ENCODE measurements around the gene ZNF862.

Gene ZNF862

DNA sequence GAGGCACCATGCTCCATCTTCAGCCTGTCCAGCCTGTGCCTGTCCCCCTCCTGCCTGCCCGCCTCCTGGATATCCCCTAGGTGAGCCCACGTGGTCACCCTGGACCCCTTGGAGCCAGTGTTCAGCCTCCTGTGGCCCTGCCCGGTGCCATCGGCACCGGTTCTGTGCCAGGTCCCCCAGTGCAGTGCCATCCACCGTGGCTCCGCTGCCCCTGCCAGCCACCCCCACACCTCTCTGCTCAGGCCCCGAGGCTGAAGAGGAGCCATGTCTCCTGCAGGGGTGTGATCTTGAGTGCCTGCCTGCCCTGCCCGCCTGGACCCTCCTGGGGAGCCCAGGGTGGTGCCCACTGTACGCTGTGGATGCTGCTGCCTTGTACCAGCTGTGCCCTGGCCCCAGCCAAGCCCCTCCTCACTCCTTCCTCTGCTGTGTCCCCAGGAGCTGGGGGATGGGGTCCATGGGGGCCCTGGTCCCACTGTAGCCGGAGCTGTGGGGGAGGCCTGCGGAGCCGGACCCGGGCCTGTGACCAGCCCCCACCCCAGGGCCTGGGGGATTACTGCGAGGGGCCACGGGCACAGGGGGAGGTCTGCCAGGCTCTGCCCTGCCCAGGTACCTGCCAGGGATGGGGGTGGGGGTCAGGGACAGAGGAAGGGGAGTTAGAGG is 26.2 kb upstream of the ZNF862 start:
- DNase-seq: no peak

DNA sequence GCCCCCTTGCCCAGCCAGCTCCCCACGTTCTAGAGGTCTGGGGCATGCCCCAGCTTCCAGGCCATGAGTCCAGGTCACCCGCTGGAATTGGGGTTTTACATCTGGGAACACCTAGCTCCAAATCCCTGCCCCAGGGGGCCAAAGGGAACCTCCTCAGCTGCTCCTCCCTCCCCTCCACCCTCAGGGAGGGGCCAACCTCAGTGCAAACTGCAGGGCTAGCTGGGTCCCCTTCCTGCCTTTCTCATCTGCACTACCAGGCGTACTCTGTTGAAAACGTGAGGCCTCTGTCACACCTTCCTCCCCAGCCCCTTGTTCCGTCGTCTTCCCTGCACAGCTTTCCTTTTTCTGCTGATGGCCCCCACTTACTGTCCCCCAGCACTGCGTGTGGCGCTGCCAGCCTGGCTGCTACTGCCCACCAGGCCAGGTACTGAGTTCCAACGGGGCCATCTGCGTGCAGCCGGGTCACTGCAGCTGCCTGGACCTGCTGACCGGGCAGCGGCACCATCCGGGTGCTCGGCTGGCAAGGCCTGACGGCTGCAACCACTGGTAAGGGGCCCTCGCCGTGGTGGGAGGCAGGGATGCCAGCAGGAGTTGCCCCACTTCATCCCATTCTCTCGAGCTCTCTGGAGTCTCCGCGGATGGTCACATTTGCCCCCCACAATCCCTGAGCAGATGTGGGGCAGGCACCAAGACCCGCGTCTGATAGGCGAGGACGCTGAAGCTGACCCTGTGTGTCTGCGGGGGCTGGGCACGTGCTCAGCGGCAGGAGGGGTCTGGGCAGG is 24.7 kb upstream of the ZNF862 start:
- no peak for DNase-seq

DNA sequence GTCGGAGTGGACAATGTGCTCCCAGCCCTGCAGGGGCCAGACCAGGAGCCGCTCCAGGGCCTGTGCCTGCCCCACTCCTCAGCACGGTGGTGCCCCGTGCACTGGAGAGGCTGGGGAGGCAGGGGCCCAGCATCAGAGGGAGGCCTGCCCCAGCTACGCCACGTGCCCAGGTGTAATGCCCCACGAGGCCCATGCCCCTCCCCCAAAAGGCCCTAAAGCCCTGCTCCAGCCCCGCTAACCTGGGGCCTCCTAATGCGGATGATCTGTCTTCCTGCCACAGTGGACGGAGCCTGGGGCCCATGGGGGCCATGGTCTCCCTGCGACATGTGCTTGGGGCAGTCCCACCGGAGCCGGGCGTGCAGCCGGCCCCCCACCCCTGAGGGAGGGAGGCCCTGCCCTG is 23.7 kb upstream of the ZNF862 start:
- no peak for DNase-seq

DNA sequence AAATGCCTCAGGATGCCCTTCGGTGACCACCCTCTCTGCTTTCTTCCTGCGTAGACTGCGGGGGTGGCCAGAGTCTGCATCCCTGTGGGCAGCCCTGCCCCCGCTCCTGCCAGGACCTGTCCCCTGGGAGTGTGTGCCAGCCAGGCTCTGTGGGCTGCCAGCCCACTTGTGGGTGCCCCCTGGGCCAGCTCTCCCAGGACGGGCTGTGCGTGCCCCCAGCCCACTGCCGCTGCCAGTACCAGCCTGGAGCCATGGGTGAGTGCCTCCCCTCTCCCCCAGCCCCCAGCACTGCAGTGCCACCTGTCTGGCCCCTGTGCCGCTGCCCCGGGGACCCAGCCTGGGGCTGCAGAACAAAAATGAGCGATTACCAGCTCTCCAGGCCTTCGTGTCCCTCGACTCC is 23.1 kb upstream of the ZNF862 start:
- DNase-seq: no peak

DNA sequence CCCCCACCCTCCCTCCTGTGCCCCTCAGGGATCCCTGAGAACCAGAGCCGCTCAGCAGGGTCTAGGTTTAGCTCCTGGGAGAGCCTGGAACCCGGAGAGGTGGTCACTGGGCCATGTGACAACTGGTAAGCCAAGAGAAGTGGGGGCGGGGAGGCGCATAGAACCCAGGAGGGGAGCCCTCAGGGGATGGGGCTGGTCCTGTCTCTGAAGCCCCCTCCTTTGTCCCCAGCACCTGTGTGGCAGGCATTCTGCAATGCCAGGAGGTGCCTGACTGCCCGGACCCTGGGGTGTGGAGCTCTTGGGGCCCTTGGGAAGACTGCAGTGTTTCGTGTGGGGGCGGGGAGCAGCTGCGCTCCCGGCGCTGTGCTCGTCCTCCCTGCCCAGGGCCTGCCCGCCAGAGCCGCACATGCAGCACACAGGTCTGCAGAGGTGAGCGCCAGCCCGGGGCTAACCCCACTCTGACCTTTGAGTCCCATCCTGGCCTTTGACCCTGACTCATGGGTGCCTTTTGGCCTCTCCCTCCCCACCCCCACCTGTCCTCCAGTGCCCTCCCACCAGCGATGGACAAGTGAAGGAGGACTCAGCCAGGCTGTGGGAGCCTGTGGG is 22.4 kb upstream of the ZNF862 start:
- DNase-seq: no peak

DNA sequence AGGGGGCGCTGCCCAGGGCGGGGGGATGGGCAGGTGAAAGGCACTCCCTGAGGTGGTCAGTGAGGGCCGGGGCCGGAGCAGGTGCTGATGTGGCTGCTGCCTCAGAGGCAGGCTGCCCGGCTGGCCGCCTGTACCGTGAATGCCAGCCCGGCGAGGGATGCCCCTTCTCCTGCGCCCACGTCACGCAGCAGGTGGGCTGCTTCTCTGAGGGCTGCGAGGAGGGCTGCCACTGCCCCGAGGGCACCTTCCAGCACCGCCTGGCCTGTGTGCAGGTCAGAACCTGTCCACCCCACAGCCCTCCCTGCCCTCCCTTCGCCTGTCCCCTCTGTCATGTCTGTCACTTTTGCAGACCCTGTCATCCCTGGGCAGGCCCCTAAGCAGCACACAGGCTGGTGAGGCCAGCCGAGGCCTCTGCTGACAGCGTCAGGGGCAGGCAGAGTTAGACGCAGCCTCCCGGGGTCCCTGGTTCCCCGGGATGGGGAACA is 21.9 kb upstream of the ZNF862 start:
- DNase-seq: no peak

DNA sequence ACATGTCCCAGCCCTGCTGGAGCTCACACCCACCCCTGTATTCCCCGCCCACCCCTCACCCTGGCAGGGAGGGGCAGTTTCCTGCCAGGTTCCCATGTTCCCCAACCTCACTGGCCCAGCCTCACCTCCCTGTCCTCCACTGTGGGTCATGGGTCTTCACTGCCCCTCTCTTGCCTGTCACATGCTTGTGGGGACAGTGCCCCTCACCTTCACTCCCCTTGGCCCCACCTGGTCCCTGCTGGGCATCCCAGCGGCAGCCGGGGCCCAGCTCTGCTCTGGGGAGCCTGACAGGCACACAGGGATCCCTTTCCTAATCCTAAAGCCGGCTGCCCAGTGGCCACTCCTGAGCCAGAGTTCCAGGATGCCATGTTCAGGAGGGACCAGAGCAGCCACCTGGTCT is 21.4 kb upstream of the ZNF862 start:
- no peak for DNase-seq

DNA sequence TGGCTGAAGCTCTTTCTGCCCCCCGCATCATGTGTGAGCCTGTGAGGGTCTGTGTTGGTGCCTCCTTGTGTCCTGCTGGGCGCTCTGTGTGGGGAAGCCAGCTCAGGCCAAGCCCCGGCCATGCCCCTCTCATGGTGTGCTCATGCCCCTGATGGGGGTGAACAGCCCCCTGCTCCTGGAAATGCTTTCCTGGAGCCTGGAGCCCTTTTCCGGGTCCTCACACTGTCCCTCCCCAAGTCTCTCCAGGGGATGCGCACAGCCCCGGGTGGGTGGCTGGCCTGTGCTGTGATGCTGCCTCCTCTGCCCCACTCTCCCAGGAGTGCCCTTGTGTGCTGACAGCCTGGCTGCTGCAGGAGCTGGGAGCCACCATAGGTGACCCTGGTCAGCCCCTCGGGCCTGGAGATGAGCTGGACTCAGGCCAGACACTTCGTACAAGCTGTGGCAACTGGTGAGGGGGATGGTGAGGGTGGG is 20.8 kb upstream of the ZNF862 start:
- DNase-seq: no peak

DNA sequence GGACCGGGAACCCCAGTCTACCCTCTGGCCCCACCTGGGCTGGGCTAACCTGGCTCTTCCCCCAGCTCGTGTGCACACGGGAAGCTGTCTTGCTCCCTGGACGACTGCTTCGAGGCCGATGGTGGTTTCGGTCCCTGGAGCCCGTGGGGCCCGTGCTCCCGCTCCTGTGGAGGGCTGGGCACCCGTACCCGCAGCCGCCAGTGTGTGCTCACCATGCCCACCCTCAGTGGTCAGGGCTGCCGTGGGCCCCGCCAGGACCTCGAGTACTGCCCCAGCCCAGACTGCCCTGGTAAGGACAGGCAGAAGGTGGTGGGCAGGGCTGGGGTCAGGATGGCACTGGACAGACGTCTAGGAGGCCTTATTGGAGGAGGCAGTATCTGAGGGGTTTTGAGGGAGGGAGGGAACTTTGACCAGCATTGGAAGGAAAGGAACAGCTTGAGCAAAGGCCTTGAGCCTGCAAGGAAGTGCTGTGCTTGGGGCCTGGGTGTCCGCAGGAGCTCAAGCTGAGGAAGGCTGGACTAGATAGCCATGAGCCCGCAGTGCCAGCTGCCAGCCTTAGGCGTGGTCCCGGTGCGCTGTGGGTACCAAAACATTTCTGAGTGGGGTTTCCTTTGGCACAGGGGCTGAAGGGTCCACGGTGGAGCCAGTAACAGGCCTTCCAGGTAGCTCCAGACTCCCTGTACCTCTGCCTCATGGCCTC is 20.2 kb upstream of the ZNF862 start:
- DNase-seq: no peak

DNA sequence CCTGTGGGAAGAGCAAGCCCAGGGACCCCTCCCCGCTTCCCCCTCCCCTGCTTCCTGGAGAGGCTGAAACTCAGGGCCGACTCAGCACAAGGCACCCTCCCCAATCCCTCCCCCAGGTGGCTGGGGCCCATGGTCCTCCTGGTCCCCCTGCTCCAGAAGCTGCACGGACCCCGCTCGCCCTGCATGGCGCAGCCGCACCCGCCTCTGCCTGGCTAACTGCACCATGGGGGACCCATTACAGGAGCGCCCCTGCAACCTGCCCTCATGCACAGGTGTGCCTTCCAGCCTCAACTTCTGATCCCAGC is 19.7 kb upstream of the ZNF862 start:
- no peak for DNase-seq

DNA sequence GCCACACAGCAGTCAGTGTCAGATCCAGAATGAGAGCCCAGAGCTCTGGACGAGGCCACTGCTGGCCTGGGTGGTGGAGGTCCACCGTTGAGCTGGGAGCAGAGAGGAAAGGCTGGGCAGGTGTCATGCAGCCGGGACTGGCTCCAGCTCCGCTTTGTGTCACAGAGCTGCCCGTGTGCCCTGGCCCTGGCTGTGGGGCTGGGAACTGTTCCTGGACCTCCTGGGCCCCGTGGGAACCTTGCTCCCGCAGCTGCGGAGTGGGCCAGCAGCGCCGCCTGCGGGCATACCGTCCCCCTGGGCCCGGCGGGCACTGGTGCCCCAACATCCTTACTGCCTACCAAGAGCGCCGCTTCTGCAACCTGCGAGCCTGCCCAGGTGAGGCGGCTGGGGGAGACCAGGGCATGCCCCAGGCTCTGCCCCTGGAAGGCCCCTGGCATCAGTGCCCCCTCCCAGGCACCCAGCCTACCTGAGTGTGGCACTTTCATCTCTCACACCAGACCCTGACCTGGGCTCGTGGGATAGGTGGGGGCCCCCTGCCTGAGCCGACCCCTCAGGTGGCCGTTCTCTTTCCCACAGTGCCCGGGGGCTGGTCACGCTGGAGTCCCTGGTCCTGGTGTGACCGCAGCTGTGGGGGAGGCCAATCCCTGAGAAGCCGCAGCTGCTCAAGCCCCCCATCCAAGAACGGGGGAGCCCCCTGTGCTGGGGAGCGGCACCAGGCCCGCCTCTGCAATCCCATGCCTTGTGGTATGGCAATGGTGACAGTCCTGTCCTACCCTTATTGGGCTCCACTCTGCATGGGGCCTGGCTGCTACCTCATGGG is 18.8 kb upstream of the ZNF862 start:
- DNase-seq: no peak

DNA sequence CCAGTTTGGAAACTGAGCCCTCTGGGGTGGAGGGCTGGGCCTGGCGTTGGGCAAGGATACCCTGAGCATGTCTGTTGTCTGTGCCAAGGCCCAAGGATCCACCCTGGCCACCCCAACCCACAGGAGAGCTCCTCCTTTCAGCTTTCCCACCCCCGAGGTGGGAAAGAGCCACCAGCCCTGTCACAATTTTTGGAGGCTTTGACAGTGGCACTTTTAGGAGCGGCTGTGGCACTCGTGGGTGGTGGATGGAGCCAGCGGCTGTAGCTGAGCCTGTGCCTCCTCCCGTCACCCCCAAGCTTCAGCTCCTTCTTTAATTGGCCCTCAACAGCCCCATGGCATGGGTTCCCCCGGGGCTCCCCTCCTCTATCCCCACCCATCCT is 18.2 kb upstream of the ZNF862 start:
- DNase-seq: no peak

DNA sequence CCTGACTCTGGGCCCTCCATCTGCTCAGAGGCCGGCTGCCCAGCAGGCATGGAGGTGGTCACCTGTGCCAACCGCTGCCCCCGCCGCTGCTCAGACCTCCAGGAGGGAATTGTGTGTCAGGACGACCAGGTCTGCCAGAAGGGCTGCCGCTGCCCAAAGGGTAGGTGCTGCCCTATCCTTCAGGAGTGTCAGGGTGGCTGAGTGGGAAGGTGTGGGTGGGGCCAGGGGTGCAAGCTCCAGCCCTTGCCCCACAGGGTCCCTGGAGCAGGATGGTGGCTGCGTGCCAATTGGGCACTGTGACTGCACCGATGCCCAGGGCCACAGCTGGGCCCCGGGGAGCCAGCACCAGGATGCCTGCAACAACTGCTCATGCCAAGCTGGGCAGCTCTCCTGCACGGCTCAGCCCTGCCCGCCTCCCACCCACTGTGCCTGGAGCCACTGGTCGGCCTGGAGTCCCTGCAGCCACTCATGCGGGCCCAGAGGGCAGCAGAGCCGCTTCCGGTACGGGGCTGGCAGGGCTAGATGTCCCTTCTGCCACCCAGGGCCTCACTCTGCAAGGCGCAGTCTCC is 17.5 kb upstream of the ZNF862 start:
- no peak for DNase-seq

DNA sequence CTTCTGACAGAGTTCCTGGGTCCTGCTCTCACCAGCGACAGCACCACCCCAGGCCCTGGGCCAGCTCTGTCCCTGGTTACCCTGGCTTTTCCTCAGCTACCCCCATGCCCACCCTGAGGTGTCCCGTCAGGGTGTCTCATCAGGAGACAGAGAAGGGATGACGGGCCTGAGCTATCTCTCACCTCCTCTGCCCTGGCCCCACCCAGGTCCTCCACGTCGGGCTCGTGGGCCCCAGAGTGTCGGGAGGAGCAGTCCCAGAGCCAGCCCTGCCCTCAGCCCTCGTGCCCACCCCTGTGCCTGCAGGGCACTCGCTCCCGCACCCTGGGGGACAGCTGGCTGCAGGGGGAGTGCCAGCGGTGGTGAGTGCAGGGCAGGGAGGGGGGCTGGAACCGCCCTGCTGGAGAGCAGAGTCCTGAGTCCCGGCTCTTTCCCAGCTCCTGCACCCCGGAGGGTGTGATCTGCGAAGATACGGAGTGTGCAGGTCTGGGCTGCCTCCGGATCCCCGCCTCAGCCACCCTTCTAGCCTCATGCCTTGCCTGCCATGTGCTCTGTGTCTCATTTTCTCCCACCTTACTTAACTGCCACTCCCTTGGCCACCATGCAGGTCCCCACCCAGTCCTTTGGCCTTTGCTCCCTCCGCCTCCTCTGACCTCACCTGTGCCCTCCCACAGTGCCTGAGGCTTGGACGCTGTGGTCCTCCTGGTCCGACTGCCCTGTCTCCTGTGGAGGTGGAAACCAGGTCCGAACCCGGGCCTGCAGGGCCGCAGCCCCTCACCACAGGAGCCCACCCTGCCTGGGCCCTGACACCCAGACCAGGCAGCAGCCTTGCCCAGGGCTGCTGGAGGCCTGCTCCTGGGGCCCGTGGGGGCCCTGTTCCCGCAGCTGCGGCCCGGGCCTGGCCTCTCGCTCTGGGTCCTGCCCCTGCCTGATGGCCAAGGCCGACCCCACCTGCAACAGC is 16.7 kb upstream of the ZNF862 start:
- no peak for DNase-seq

DNA sequence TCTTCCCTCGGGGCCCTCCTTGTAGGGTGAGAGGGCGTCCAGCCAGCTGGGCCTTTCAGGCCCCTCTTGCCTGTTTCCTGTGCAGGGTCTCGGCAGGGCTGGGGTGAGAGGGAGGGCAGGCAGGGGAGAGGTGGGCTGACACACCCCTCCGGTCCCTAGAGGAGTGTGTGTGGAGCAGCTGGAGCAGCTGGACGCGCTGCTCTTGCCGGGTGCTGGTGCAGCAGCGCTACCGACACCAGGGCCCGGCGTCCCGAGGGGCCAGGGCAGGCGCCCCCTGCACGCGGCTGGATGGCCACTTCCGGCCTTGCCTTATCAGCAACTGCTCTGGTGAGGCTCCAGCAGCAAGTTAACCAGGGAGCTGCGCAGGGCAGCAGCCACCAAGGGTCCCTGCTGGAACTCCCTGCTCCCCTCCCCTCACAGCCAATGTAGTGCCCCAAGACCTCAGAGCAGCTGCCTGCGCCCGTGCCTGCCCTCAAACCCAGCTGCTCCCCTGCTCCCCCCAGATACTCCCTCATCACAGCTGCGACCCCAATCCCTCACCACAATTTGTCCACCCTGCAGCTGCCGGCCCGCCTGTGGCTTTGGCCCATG is 15.7 kb upstream of the ZNF862 start:
- no peak for DNase-seq

DNA sequence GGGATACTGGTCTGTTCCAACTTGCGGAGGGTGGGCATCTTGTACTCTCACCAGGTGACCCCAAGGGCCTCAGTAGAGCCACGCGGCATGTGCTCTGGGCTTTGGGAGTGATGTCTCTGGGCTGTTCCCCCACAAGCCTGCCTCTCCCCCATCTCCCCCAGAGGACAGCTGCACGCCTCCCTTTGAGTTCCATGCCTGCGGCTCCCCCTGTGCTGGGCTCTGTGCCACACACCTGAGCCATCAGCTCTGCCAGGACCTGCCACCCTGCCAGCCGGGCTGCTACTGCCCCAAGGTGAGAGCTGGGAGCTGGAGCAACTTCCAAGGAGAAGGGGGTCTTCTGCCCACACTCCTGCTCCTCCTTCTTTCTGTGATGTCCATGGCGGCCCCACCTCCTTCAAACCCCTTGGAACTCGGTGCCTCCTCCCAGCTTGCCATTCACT is 15.0 kb upstream of the ZNF862 start:
- DNase-seq: no peak

DNA sequence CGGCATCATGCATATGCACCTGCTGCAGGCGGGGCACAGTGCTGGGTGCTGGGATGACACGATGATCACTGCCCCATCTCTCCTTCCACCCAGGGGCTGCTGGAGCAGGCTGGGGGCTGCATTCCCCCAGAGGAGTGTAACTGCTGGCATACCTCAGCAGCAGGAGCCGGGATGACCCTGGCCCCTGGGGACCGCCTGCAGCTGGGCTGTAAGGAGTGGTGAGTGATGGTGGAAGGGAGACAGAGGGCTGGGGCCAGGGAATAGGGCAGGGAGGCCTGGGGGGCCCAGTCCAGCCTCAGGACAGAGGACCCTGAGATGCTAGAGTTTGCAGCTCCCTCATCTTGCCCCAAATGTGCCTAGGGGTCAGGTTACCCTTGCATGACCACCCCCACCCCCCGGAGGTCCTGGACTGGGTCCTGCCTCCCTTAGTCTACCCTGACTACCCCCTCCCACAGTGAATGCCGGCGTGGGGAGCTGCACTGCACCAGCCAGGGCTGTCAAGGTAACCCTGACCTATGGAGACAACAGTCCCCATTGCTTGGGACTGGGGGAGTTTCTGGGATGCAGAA is 14.5 kb upstream of the ZNF862 start:
- no peak for DNase-seq

DNA sequence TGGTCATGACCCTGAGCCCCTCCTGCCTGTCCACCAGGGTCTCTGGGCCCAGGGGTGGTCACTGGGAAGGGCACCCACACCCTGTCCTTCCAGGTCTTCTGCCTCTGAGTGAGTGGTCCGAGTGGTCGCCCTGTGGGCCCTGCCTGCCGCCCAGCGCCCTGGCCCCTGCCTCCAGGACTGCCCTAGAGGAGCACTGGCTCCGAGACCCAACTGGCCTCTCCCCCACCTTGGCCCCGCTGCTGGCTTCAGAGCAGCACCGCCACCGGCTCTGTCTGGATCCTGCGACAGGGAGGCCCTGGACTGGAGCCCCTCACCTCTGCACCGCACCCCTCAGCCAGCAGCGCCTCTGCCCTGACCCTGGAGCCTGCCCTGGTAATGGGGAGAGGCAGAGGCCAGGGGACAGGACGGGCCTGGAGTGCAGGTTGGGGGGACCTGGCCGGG is 13.9 kb upstream of the ZNF862 start:
- no peak for DNase-seq

DNA sequence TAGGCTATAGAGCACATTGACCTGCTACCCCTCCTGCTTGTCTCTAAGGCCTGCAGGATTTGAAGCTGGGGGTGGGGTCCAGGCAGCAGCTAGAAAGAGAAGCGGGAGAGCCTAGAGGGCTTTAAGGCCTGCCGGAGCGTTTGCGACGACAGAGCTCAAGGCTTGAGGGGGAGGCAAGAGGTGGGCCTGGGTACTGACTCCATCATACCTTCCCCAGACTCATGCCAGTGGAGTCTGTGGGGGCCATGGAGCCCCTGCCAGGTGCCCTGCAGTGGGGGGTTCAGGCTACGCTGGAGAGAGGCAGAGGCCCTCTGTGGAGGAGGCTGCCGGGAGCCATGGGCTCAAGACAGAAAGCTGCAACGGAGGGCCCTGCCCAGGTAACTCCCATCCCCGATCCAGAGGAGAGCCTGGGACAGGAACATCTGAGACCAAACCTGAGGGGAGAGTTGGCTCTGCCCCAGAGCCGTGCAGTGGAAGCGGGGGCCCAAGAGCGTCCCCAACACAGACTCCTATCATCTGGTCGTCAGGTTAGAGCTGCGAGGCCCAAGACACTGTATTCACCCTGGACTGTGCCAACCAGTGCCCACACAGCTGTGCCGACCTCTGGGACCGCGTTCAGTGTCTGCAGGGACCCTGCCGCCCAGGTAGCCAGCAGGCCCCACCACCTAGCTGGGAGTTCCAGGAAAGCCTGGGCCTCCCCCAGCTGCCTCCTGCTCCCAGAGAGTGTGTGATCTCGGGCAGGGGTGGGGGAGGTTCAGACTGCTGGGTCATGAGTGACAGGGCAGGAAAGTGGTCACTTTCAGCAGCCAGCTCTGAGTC is 13.2 kb upstream of the ZNF862 start:
- no peak for DNase-seq
